OCI-LY3 (cell line): ENCODE measurements around the gene HSD11B1L.

ENCODE experiments used
- H2AFZ ChIP-seq: fragments of 200-600, 300-600 bp; shearing (Covaris generic); 2 replicates; pipeline ENCODE4 v1.6.0; 2014; ENCODE audit warnings: antibody characterized with exemption, low read depth, low read length
- H3K27ac ChIP-seq: fragments of 200-600, 300-600 bp; sonication (generic); 2 replicates; pipeline ENCODE4 v1.5.1; 2014; ENCODE audit warnings: mild to moderate bottlenecking, low read length, moderate library complexity, mixed read lengths
- H3K27me3 ChIP-seq: fragments of 200-600, 300-600 bp; sonication (generic); 2 replicates; pipeline ENCODE4 v1.6.1; 2014; ENCODE audit warnings: low read depth, low read length, mixed read lengths
- H3K36me3 ChIP-seq: fragments of 200-600, 300-600 bp; sonication (generic); replicated peaks from 2 replicates; pipeline ENCODE3; 2014; ENCODE audit warnings: low read depth, low read length, mixed read lengths
- H3K4me1 ChIP-seq: fragments of 300-600, 200-600 bp; sonication (generic); 2 replicates; pipeline ENCODE4 v1.6.1; 2014; ENCODE audit warnings: low read length, mixed read lengths
- H3K4me2 ChIP-seq: fragments of 200-600, 300-600 bp; sonication (generic); 2 replicates; pipeline ENCODE4 v1.6.1; 2014; ENCODE audit warnings: low read length, mixed read lengths
- H3K4me3 ChIP-seq: fragments of 300-600, 200-600 bp; sonication (generic); 2 replicates; pipeline ENCODE4 v1.5.1; 2014; ENCODE audit warnings: antibody characterized with exemption, mild to moderate bottlenecking, low read length, moderate library complexity
- H3K79me2 ChIP-seq: fragments of 300-600, 200-600 bp; shearing (Covaris generic); 2 replicates; pipeline ENCODE4 v1.6.1; 2014; ENCODE audit warnings: mild to moderate bottlenecking, low read length, mixed read lengths
- H3K9ac ChIP-seq: fragments of 300-600, 200-600 bp; shearing (Covaris generic); 2 replicates; pipeline ENCODE4 v1.6.0; 2014; ENCODE audit warnings: mild to moderate bottlenecking, low read length, moderate library complexity
- H3K9me3 ChIP-seq: fragments of 200-600, 300-600 bp; shearing (Covaris generic); 2 replicates; pipeline ENCODE4 v1.6.1; 2014; ENCODE audit warnings: low read length, mixed read lengths; ENCODE audit not compliant: insufficient read depth
- H4K20me1 ChIP-seq: fragments of 200-600, 300-600 bp; sonication (generic); 2 replicates; pipeline ENCODE4 v1.6.1; 2016; ENCODE audit warnings: low read length, mixed read lengths; ENCODE audit not compliant: insufficient read depth
- CTCF ChIP-seq: fragments of 200-600, 300-600 bp; sonication (generic); IDR thresholded peaks from 2 replicates; pipeline ENCODE4 v1.5.1; 2014; ENCODE audit warnings: antibody characterized with exemption, low read length, low read depth
- EZH2phosphoT487 ChIP-seq: fragments of 200-600 bp; shearing (Covaris generic); IDR thresholded peaks from 2 replicates; pipeline ENCODE4 v1.6.1; 2018; ENCODE audit warnings: antibody characterized with exemption, mixed run types, low read depth

Gene HSD11B1L

GRCh38 chr19:5655412-5655811 is 25.4 kb upstream of the HSD11B1L start:
- Histone ChIP-seq H3K36me3 (peaks cover 71% of the 10 kb centered on the region), H3K79me2 (peaks cover 43% of the 10 kb centered on the region; the same call in 1 of the 2 replicates), H3K9ac (no peak overlapping the region), H3K4me3 (no peak overlapping the region), H3K4me2 (no peak overlapping the region), H4K20me1 (peaks cover 3% of the 10 kb centered on the region; the same call in 1 of the 2 replicates), H2AFZ (no peak overlapping the region), H3K9me3 (no peaks in the 10 kb centered on the region), H3K27me3 (no peaks in the 10 kb centered on the region), H3K27ac (no peak overlapping the region), H3K4me1 (no peaks in the 10 kb centered on the region)
- TF ChIP-seq CTCF (no peak), EZH2phosphoT487 (no peak)

- no peak overlapping the region for H2AFZ ChIP-seq
- H3K4me2 ChIP-seq: no peak overlapping the region
- no peaks in the 10 kb centered on the region for H3K4me1 ChIP-seq
- H3K4me3 ChIP-seq: no peak overlapping the region
- peaks cover 21% of the 10 kb centered on the region; the same call in 1 of the 2 replicates for H3K79me2 ChIP-seq
- no peak overlapping the region for H3K27ac ChIP-seq
- TF ChIP-seq CTCF (no peak), EZH2phosphoT487 (no peak)
- H3K36me3 ChIP-seq: peaks cover 63% of the 10 kb centered on the region
- no peaks in the 10 kb centered on the region for H3K9me3 ChIP-seq
- H3K27me3 ChIP-seq: no peaks in the 10 kb centered on the region
- H4K20me1 ChIP-seq: 0 out of 2 replicates have a peak, but pooled peaks cover 2% of the 10 kb centered on the region
- no peak overlapping the region for H3K9ac ChIP-seq
These were observed 19.3 kb upstream of the HSD11B1L start for GRCh38 chr19:5661483-5661882.

GRCh38 chr19:5663904-5664303 is 16.9 kb upstream of the HSD11B1L start:
- Histone ChIP-seq H3K9me3 (no peaks in the 10 kb centered on the region), H3K36me3 (peaks cover 65% of the 10 kb centered on the region), H3K4me1 (no peaks in the 10 kb centered on the region), H3K4me2 (no peak overlapping the region), H3K4me3 (no peak overlapping the region), H3K9ac (no peak overlapping the region), H3K27ac (no peak overlapping the region), H3K27me3 (no peaks in the 10 kb centered on the region), H2AFZ (no peak overlapping the region), H4K20me1 (peaks cover 11% of the 10 kb centered on the region; the same call in 1 of the 2 replicates), H3K79me2 (peaks cover 17% of the 10 kb centered on the region; the same call in 1 of the 2 replicates)
- TF ChIP-seq EZH2phosphoT487: no peak
- TF ChIP-seq CTCF: no peak

GRCh38 chr19:5664515-5664914 is 16.3 kb upstream of the HSD11B1L start:
- Histone ChIP-seq H2AFZ (no peak overlapping the region), H3K4me1 (no peaks in the 10 kb centered on the region), H3K36me3 (peaks cover 71% of the 10 kb centered on the region), H3K9ac (no peak overlapping the region), H3K4me2 (no peak overlapping the region), H3K79me2 (peaks cover 20% of the 10 kb centered on the region; the same call in 1 of the 2 replicates), H3K4me3 (no peak overlapping the region), H3K27me3 (no peaks in the 10 kb centered on the region), H4K20me1 (peaks cover 11% of the 10 kb centered on the region; the same call in 1 of the 2 replicates), H3K27ac (no peak overlapping the region), H3K9me3 (no peaks in the 10 kb centered on the region)
- TF ChIP-seq EZH2phosphoT487 (no peak), CTCF (no peak)
